Neural cell (in vitro differentiated cells): ENCODE measurements around the gene SGTA.

Experiments
- CTCF ChIP-seq: fragments of 450-650 bp; IDR thresholded peaks from 2 replicates; pipeline ENCODE4 v1.5.1; 2014; ENCODE audit warnings: antibody characterized with exemption, mild to moderate bottlenecking, moderate library complexity; ENCODE audit not compliant: poor library complexity, severe bottlenecking
- EP300 ChIP-seq: fragments of 450-650 bp; conservative IDR thresholded peaks from 2 replicates; pipeline ENCODE4 v1.6.1; 2014; ENCODE audit warnings: antibody characterized with exemption, mild to moderate bottlenecking, moderate library complexity; ENCODE audit not compliant: poor library complexity, severe bottlenecking
- EZH2 ChIP-seq: fragments of 200-600, 300-800 bp; shearing (Covaris generic), sonication (generic); IDR thresholded peaks from 2 replicates; pipeline ENCODE4 v1.6.1; 2014; ENCODE audit warnings: antibody characterized with exemption, low read length, borderline replicate concordance, mild to moderate bottlenecking; ENCODE audit not compliant: insufficient read depth, poor library complexity, severe bottlenecking
- POLR2AphosphoS5 ChIP-seq: IDR thresholded peaks from 2 replicates; pipeline ENCODE4 v1.6.1; 2012
- RAD21 ChIP-seq: fragments of 450-650 bp; conservative IDR thresholded peaks from 2 replicates; pipeline ENCODE4 v1.6.1; 2014; ENCODE audit warnings: antibody characterized with exemption, mild to moderate bottlenecking, moderate library complexity
- REST ChIP-seq: IDR thresholded peaks from 2 replicates; pipeline ENCODE4 v1.6.1; 2012; ENCODE audit warnings: borderline replicate concordance

- TF ChIP-seq CTCF = no peak
- TF ChIP-seq POLR2AphosphoS5 = no peak
- no peak for TF ChIP-seq EZH2
- TF ChIP-seq RAD21 = no peak
- TF ChIP-seq REST = no peak
- no peak for TF ChIP-seq EP300
Observed at GRCh38 chr19:2788237-2788636, 5.2 kb upstream of the SGTA start.
